ENCODE data around the gene GABRD.
A peak's percentile ranks its signal among the peaks of the same experiment; 100 is the strongest.

GABRD gene

GRCh38 chr1:2031546-2032540, 12.7 kb downstream of the GABRD start:
- TF ChIP-seq RARB (CRISPR knock-in tag; IDR thresholded peaks at IDR 0.05) (no peak), BACH2 (CRISPR knock-in tag; IDR thresholded peaks at IDR 0.05; ENCODE audit: borderline replicate concordance) (no peak), TOX (CRISPR knock-in tag; IDR thresholded peaks at IDR 0.05; ENCODE audit: borderline replicate concordance) (no peak), ARNTL (CRISPR knock-in tag; IDR thresholded peaks at IDR 0.05; ENCODE audit: borderline replicate concordance, low read depth) (no peak), PPARA (CRISPR knock-in tag; IDR thresholded peaks at IDR 0.05; ENCODE audit: borderline replicate concordance) (no peak), CREB5 (CRISPR knock-in tag; IDR thresholded peaks at IDR 0.05; ENCODE audit: low read depth) (no peak), CSDC2 (CRISPR knock-in tag; IDR thresholded peaks at IDR 0.05) (no peak), TSHZ2 (CRISPR knock-in tag; IDR thresholded peaks at IDR 0.05) (no peak)
- ATAC-seq = peak; percentile 13; the same call in 1 of the 3 replicates

GRCh38 chr1:2032737-2033136, 13.6 kb downstream of the GABRD start:
- ATAC-seq = no peak
- TF ChIP-seq TSHZ2 (CRISPR knock-in tag; IDR thresholded peaks at IDR 0.05) (no peak), PATZ1 (CRISPR knock-in tag; IDR thresholded peaks at IDR 0.05; ENCODE audit: borderline replicate concordance) (no peak), ZFP3 (CRISPR knock-in tag; IDR thresholded peaks at IDR 0.05) (no peak), SNAI2 (CRISPR knock-in tag; IDR thresholded peaks at IDR 0.05) (no peak), CREB5 (CRISPR knock-in tag; IDR thresholded peaks at IDR 0.05; ENCODE audit: low read depth) (no peak), POU6F1 (CRISPR knock-in tag; IDR thresholded peaks at IDR 0.05; ENCODE audit: borderline replicate concordance, low read depth) (no peak), OSR1 (CRISPR knock-in tag; IDR thresholded peaks at IDR 0.05) (no peak), CSRNP3 (CRISPR knock-in tag; IDR thresholded peaks at IDR 0.05) (no peak), ZC3H10 (CRISPR knock-in tag; IDR thresholded peaks at IDR 0.05) (no peak)
